Astrocyte (in vitro differentiated cells and primary cell): ENCODE data around the gene POLR3F.

Source experiments
- EZH2 ChIP-seq: IDR thresholded peaks from 2 replicates; pipeline ENCODE4 v1.6.1; 2012; ENCODE audit warnings: mild to moderate bottlenecking, low read length, inconsistent platforms; ENCODE audit not compliant: insufficient read depth
- TF ChIP-seq, protein P1 (sequence below): IDR thresholded peaks from 2 replicates; pipeline ENCODE4 v1.5.1; 2011; ENCODE audit warnings: low read depth, mild to moderate bottlenecking, inconsistent platforms, low read length, moderate library complexity; ENCODE audit not compliant: insufficient read depth

DNA sequence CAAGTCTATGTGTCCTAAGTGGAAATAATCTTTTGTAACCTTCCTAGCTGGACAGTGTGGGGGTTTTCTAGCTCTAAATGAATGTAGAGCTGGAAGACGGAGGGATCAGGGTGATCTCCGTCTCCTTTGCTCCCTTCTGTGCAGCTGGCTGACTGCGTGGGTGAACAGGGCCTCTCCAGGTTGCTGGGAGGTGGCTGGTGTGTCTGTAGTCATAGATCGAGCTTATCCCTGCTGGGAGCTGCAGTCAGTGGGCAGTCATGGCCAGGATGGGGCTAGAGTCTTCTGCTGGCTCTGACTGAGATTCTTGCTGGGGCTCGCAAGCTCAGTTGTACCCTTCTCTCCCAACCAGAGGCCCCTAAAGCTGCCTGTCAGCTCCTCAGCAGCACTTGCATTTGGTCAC lies 46.9 kb downstream of the POLR3F start:
- TF ChIP-seq EZH2 = no peak
- TF ChIP-seq, protein P1, sequence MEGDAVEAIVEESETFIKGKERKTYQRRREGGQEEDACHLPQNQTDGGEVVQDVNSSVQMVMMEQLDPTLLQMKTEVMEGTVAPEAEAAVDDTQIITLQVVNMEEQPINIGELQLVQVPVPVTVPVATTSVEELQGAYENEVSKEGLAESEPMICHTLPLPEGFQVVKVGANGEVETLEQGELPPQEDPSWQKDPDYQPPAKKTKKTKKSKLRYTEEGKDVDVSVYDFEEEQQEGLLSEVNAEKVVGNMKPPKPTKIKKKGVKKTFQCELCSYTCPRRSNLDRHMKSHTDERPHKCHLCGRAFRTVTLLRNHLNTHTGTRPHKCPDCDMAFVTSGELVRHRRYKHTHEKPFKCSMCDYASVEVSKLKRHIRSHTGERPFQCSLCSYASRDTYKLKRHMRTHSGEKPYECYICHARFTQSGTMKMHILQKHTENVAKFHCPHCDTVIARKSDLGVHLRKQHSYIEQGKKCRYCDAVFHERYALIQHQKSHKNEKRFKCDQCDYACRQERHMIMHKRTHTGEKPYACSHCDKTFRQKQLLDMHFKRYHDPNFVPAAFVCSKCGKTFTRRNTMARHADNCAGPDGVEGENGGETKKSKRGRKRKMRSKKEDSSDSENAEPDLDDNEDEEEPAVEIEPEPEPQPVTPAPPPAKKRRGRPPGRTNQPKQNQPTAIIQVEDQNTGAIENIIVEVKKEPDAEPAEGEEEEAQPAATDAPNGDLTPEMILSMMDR = no peak
